OCI-LY1 (cell line): ENCODE results near the gene TMEM126A.

Experiments used
- EZH2 ChIP-seq: fragments of 200-600 bp; sonication (generic), shearing (Covaris generic); IDR thresholded peaks from 2 replicates; pipeline ENCODE4 v1.8.0; 2017; ENCODE audit warnings: borderline replicate concordance, mixed run types, mild to moderate bottlenecking, antibody characterized with exemption, low read length, moderate library complexity, mixed read lengths
- TF ChIP-seq, protein P1 (sequence below): fragments of 200-600 bp; sonication (generic), shearing (Covaris generic); IDR thresholded peaks from 2 replicates; pipeline ENCODE4 v1.5.1; 2017; ENCODE audit warnings: mild to moderate bottlenecking, antibody characterized with exemption, low read length, moderate library complexity, mixed read lengths

DNA sequence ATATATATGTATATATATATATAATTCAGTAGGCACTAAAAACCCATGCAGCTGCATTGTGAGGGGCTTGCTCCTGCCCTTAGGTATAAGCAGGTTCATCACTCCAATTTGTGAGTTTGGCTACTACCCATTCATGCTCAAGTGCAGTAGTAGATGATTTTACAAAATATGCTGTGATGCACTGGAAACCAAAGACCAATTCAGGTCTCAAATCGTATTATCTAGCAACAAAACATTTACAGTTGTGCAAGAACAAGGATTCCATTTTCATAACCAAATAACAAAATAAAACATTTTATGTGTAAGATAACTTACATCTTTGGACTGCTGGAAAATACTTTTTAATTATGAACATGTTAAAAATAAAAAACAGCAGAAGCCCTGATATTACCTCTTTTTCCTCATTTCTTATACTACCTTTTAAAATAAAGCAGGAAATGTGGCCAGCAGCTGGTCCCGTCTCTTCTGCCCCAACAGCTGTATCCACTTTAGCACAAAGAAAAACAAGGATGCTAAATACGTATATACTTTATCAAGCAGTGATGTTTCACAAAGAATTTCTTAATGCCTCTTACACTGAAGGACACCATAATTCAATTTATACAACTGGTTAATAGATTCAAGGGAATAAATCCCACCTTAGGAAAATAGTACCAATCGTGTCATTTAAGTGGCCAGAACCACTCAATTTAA, 14.4 kb downstream of the TMEM126A start:
- TF ChIP-seq, protein P1, sequence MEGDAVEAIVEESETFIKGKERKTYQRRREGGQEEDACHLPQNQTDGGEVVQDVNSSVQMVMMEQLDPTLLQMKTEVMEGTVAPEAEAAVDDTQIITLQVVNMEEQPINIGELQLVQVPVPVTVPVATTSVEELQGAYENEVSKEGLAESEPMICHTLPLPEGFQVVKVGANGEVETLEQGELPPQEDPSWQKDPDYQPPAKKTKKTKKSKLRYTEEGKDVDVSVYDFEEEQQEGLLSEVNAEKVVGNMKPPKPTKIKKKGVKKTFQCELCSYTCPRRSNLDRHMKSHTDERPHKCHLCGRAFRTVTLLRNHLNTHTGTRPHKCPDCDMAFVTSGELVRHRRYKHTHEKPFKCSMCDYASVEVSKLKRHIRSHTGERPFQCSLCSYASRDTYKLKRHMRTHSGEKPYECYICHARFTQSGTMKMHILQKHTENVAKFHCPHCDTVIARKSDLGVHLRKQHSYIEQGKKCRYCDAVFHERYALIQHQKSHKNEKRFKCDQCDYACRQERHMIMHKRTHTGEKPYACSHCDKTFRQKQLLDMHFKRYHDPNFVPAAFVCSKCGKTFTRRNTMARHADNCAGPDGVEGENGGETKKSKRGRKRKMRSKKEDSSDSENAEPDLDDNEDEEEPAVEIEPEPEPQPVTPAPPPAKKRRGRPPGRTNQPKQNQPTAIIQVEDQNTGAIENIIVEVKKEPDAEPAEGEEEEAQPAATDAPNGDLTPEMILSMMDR, result no peak
- TF ChIP-seq EZH2, result no peak
